ENCODE data around the gene PLXNA1.

GRCh38 chr3:126967386-126967785 lies 15.5 kb upstream of the PLXNA1 start:
- TF ChIP-seq TCF12 (IDR thresholded peaks at IDR 0.05; ENCODE audit: low read depth): no peak
- TF ChIP-seq EP300 (IDR thresholded peaks at IDR 0.05; ENCODE audit: borderline replicate concordance): no peak
- TF ChIP-seq MAX (IDR thresholded peaks at IDR 0.05): no peak
- TF ChIP-seq CEBPB (IDR thresholded peaks at IDR 0.05): no peak
- TF ChIP-seq CREB1 (IDR thresholded peaks at IDR 0.05; ENCODE audit: low read depth): no peak
- TF ChIP-seq REST (IDR thresholded peaks at IDR 0.05; ENCODE audit: low read depth): no peak
- TF ChIP-seq RAD21 (IDR thresholded peaks at IDR 0.05; ENCODE audit: low read depth): no peak
- no peak for TF ChIP-seq TAF1 (IDR thresholded peaks at IDR 0.05; ENCODE audit: low read depth)
- TF ChIP-seq FOXM1 (IDR thresholded peaks at IDR 0.05; ENCODE audit: borderline replicate concordance, low read depth): no peak

All from Ishikawa (cell line).